Ectodermal cell (in vitro differentiated cells): ENCODE results near the gene KLF6.

Source experiments
- H3K27ac ChIP-seq: 2 replicates; pipeline ENCODE4 v1.7.0; 2013; ENCODE audit warnings: mild to moderate bottlenecking, low read depth, low read length; ENCODE audit not compliant: insufficient read depth, poor library complexity, severe bottlenecking
- H3K27me3 ChIP-seq: 2 replicates; pipeline ENCODE4 v1.7.0; 2013; ENCODE audit warnings: mild to moderate bottlenecking, low read length; ENCODE audit not compliant: insufficient read depth, control insufficient read depth, poor library complexity, severe bottlenecking
- H3K36me3 ChIP-seq: one replicate; pipeline ENCODE4 v1.7.0; 2013; ENCODE audit warnings: low read length; ENCODE audit not compliant: control insufficient read depth, insufficient read depth
- H3K4me1 ChIP-seq: one replicate; pipeline ENCODE4 v1.7.0; 2013; ENCODE audit warnings: low read length; ENCODE audit not compliant: control insufficient read depth, insufficient read depth
- H3K4me3 ChIP-seq: 2 replicates; pipeline ENCODE4 v1.7.0; 2013; ENCODE audit warnings: low read depth, low read length, control low read depth; ENCODE audit not compliant: insufficient read depth
- H3K9me3 ChIP-seq: 2 replicates; pipeline ENCODE4 v1.7.0; 2013; ENCODE audit warnings: mild to moderate bottlenecking, low read length, moderate library complexity; ENCODE audit not compliant: control insufficient read depth
- WGBS, 2 experiments: methylation state at CpG; one replicate each; pipeline ENCODE4 v1.1.7; 2013; ENCODE audit warnings: missing lambda C conversion rate in 2 of 2; 5-methylcytosine and 5-hydroxymethylcytosine counted together

The KLF6 gene

DNA sequence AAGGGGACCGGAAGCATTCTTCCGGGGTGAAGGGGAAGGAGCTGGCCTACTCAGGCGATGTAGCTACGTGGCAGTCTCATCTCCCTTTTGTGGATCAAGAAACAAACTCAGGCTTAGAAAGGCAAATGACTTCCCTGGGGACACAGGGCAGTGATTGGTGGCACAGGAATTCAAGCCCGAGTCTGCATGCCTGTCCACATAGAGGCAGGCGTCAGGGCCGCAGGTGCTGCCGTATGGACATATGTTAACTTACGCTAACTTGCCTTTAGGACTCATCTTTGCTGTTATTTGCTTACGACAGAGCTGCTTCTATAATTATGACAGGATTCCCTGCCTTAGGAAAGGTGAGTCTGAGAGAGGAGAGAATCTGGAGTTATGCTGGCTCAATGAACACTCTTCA lies 42.3 kb upstream of the KLF6 start:
- Histone ChIP-seq H3K27ac (no peak overlapping the region), H3K4me1 (peaks cover 6% of the 10 kb centered on the region), H3K4me3 (no peak overlapping the region), H3K36me3 (no peaks in the 10 kb centered on the region), H3K9me3 (no peaks in the 10 kb centered on the region), H3K27me3 (no peaks in the 10 kb centered on the region)
- WGBS, 2 experiments = 81% methylated on average over 10 of the region's 10 CpGs

GRCh38 chr10:3825862-3826351 lies 40.9 kb upstream of the KLF6 start:
- Histone ChIP-seq H3K4me1 (peaks cover 6% of the 10 kb centered on the region), H3K9me3 (no peaks in the 10 kb centered on the region), H3K36me3 (no peaks in the 10 kb centered on the region), H3K27me3 (no peaks in the 10 kb centered on the region), H3K4me3 (no peak overlapping the region), H3K27ac (no peak overlapping the region)
- 96% methylated on average over 21 of the region's 21 CpGs for WGBS, 2 experiments

DNA sequence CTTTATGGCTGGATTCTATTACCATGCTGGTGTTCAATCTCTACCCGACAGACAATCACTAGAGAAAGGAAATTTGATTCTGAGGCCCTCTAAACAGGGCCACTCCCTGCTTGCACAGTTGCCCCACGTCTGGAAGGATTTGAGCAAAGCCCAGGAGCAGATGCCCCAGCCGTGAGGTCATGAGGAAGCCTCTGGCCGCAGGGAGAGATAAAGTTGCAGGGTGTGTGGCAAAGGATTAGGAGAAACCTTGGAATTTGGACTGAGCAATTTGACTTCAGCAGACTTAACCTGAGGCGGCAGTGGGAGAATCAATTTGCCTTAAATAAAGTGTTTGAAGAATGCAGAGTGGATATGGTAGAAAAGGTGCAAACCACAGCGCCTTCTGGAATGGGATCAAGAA lies 40.2 kb upstream of the KLF6 start:
- Histone ChIP-seq H3K36me3 (no peaks in the 10 kb centered on the region), H3K4me3 (no peak overlapping the region), H3K27me3 (no peaks in the 10 kb centered on the region), H3K4me1 (peaks cover 6% of the 10 kb centered on the region), H3K9me3 (no peaks in the 10 kb centered on the region), H3K27ac (no peak overlapping the region)
- 76 to 81% methylated on average over 6 of the region's 6 CpGs for WGBS, 2 experiments

DNA sequence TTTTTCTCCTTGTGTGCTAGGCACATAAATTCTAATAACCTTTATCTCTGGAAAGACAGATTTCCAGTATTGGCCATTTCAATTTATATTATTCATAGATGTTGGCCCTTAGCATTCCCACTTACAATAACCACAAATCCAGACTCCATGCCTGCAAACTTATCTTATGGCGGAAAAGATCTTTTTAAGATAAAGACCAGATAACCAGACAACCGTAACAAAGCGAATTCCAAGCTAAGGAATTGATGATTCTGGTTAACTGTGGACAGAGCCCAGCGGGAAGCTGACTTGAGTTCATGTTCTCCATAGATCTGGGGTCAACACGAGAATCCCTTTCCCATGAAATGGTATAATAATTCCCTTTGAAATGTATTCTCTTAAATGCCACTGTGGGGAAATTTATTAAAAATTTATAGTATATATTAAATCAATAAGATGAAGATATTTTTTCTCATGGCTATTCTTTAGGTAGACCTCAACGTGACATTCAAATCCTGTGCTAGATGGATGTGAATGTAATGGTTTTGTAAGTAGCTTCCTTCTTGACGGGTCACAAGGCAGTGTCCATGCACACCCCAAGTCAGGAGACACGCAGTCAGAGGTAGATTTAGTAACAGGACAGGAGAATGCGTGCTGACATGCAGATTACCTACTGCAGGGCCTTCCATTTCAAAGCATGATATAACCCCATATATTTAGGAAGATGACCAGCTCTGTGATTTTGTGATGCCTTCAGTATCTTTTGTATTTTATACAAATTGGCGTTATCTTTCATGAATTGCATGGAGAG lies 37.7 kb upstream of the KLF6 start:
- WGBS, 2 experiments = 94 to 96% methylated on average over 10 of the region's 10 CpGs
- no peaks in the 10 kb centered on the region for H3K27me3 ChIP-seq
- no peaks in the 10 kb centered on the region for H3K36me3 ChIP-seq
- H3K27ac ChIP-seq = no peak overlapping the region
- H3K9me3 ChIP-seq = no peaks in the 10 kb centered on the region
- no peak overlapping the region for H3K4me3 ChIP-seq
- H3K4me1 ChIP-seq = no peaks in the 10 kb centered on the region

- Histone ChIP-seq H3K36me3 (no peaks in the 10 kb centered on the region), H3K9me3 (no peaks in the 10 kb centered on the region), H3K27me3 (no peaks in the 10 kb centered on the region), H3K4me3 (no peak overlapping the region), H3K27ac (no peak overlapping the region), H3K4me1 (no peaks in the 10 kb centered on the region)
- WGBS, 2 experiments = 93 to 95% methylated on average over 10 of the region's 10 CpGs
Observed at GRCh38 chr10:3820255-3820654, 35.2 kb upstream of the KLF6 start.

- H3K4me3 ChIP-seq = no peak overlapping the region
- WGBS, 2 experiments = 97 to 98% methylated on average over 5 of the region's 5 CpGs
- no peaks in the 10 kb centered on the region for H3K9me3 ChIP-seq
- no peaks in the 10 kb centered on the region for H3K27me3 ChIP-seq
- no peak overlapping the region for H3K27ac ChIP-seq
- H3K4me1 ChIP-seq = no peaks in the 10 kb centered on the region
- no peaks in the 10 kb centered on the region for H3K36me3 ChIP-seq
Observed at GRCh38 chr10:3816995-3817394, 32.0 kb upstream of the KLF6 start.

DNA sequence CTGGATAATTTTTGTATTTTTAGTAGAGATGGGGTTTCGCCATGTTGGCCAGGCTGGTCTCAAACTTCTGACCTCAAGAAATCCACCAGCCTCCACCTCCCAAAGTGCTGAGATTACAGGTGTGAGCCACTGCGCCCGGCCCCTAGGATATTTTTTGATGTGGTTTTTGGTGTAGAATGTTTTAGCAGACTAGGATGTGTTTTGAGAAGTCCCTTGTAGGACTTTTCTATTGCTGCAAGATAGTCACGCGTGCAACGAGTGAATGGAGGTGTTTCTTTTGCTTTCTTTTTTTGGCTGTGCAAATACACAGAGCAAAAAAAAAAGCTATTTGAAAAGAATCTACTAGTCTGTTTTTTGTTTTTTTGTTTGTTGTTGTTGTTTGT lies 29.8 kb upstream of the KLF6 start:
- H3K27me3 ChIP-seq = no peaks in the 10 kb centered on the region
- H3K4me3 ChIP-seq = no peak overlapping the region
- no peaks in the 10 kb centered on the region for H3K9me3 ChIP-seq
- no peak overlapping the region for H3K27ac ChIP-seq
- H3K36me3 ChIP-seq = no peaks in the 10 kb centered on the region
- H3K4me1 ChIP-seq = no peaks in the 10 kb centered on the region
- 77 to 96% methylated on average over 5 to 6 of the region's 6 CpGs for WGBS, 2 experiments

GRCh38 chr10:3813986-3814837 lies 29.2 kb upstream of the KLF6 start:
- WGBS, 2 experiments = 95 to 96% methylated on average over 15 of the region's 15 CpGs
- no peaks in the 10 kb centered on the region for H3K9me3 ChIP-seq
- no peak overlapping the region for H3K27ac ChIP-seq
- H3K36me3 ChIP-seq = no peaks in the 10 kb centered on the region
- H3K4me1 ChIP-seq = no peaks in the 10 kb centered on the region
- no peaks in the 10 kb centered on the region for H3K27me3 ChIP-seq
- no peak overlapping the region for H3K4me3 ChIP-seq

DNA sequence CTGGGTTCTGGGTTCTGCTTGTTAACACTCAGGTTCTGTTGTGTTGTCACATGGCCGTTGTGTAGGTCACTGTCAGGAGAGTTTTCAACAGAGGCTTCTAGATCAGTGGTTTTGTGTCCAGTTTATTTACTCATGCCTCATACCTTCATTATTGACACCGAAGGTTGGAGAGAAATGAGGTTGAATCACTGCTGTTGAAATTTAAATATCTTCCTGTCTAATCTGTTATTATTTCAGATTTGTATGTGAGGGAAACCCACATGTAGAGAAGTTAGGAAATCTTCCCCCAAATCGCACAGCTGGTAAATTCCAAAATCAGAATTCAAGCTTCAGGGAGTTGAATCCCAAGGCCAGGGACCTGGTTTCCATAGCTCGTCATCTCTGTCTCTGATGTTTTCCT lies 28.3 kb upstream of the KLF6 start:
- Histone ChIP-seq H3K36me3 (no peaks in the 10 kb centered on the region), H3K9me3 (no peaks in the 10 kb centered on the region), H3K27me3 (no peaks in the 10 kb centered on the region), H3K27ac (no peak overlapping the region), H3K4me3 (no peak overlapping the region), H3K4me1 (no peaks in the 10 kb centered on the region)
- 92 to 94% methylated on average over 3 to 4 of the region's 4 CpGs for WGBS, 2 experiments

GRCh38 chr10:3812141-3812540 lies 27.1 kb upstream of the KLF6 start:
- Histone ChIP-seq H3K4me3 (no peak overlapping the region), H3K9me3 (no peaks in the 10 kb centered on the region), H3K27me3 (no peaks in the 10 kb centered on the region), H3K27ac (no peak overlapping the region), H3K36me3 (no peaks in the 10 kb centered on the region), H3K4me1 (no peaks in the 10 kb centered on the region)
- WGBS, 2 experiments = 83 to 84% methylated on average over 7 of the region's 7 CpGs
